Mesodermal cell (in vitro differentiated cells): ENCODE measurements around the gene SUPT20HL1.
"Not testable (repeated sequence)": the region's sequence is repeated elsewhere in the genome, so short reads cannot be mapped to it uniquely, and the experiment has no call there.

Source experiments
- H3K27ac ChIP-seq: 2 replicates; pipeline ENCODE4 v1.7.0; 2013; ENCODE audit warnings: mild to moderate bottlenecking, low read depth, low read length, moderate library complexity; ENCODE audit not compliant: severe bottlenecking
- H3K36me3 ChIP-seq: 2 replicates; pipeline ENCODE4 v1.7.1; 2013; ENCODE audit warnings: mild to moderate bottlenecking, low read length, moderate library complexity; ENCODE audit not compliant: control insufficient read depth, insufficient read depth
- H3K4me1 ChIP-seq: one replicate; pipeline ENCODE4 v1.7.1; 2013; ENCODE audit warnings: mild to moderate bottlenecking, low read length; ENCODE audit not compliant: insufficient read depth, control insufficient read depth, poor library complexity, severe bottlenecking
- H3K4me3 ChIP-seq: 2 replicates; pipeline ENCODE4 v1.7.0; 2013; ENCODE audit warnings: low read length, control low read depth, mild to moderate bottlenecking; ENCODE audit not compliant: insufficient read depth, poor library complexity, severe bottlenecking; ENCODE audit errors: extremely low read depth
- H3K9me3 ChIP-seq: 2 replicates; pipeline ENCODE4 v1.7.1; 2013; ENCODE audit warnings: mild to moderate bottlenecking, low read length, moderate library complexity; ENCODE audit not compliant: control insufficient read depth
- WGBS, 2 experiments: methylation state at CpG; one replicate each; pipeline ENCODE4 v1.1.5; 2013; ENCODE audit warnings: missing lambda C conversion rate in 2 of 2; ENCODE audit not compliant: insufficient coverage in 2 of 2; 5-methylcytosine and 5-hydroxymethylcytosine counted together

Gene SUPT20HL1

DNA sequence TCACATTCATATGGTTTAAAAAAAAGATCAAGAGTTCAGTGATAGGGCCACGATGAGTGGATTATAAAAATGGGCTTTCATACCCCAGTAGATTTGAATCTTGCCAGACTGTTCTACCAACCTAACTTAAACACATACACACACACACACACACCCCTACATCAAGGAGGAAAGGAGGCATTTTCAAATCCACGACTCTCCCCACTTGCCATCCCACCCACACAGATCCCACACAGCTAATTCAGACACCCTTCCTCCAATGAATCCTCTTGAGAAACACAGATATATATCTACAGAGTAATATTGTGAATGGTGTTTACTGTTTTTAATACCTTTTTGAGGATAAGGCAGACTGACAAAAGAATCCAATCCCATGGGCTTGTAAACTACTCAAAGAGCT lies 16.8 kb downstream of the SUPT20HL1 start:
- no peak overlapping the region for H3K4me3 ChIP-seq

GRCh38 chrX:24377911-24378468 lies 17.6 kb downstream of the SUPT20HL1 start:
- Histone ChIP-seq H3K36me3 (no peaks in the 10 kb centered on the region), H3K4me3 (no peak overlapping the region), H3K4me1 (no peaks in the 10 kb centered on the region), H3K9me3 (no peaks in the 10 kb centered on the region), H3K27ac (no peak overlapping the region)
- no CpG with 5 or more reads among the region's 1 CpG for WGBS, 2 experiments

More for the DNA sequence above, 16.8 kb downstream of the SUPT20HL1 start:
- H3K4me1 ChIP-seq: no peaks in the 10 kb centered on the region
- no peaks in the 10 kb centered on the region for H3K9me3 ChIP-seq
- no peaks in the 10 kb centered on the region for H3K36me3 ChIP-seq
- H3K27ac ChIP-seq: no peak overlapping the region
- no CpG with 5 or more reads among the region's 2 CpGs for WGBS, 2 experiments

DNA sequence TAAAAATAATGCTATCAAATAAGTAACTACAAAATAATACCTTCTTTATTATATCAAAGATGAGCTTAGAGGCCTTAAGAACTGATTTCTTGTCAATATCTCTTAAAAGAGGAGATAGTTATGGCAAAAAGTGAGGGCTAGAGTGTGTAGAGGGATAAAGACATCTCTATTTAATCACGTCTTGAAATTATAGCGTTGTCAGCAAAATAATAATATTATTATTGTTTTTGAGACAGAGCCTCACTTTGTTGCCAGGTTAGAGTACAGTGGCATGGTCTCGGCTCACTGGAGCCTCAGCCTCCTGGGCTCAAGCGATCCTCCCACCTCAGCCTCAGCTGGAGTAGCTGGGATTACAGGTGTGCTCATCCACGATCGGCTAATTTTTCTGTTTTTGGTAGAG lies 18.3 kb downstream of the SUPT20HL1 start:
- WGBS, 2 experiments: 93 to 100% methylated on average over 2 to 3 of the region's 6 CpGs
- no peak overlapping the region for H3K4me3 ChIP-seq
- H3K27ac ChIP-seq: no peak overlapping the region
- H3K9me3 ChIP-seq: no peaks in the 10 kb centered on the region
- no peaks in the 10 kb centered on the region for H3K36me3 ChIP-seq
- no peaks in the 10 kb centered on the region for H3K4me1 ChIP-seq

GRCh38 chrX:24380262-24381187 lies 20.1 kb downstream of the SUPT20HL1 start:
- Histone ChIP-seq H3K36me3 (no peaks in the 10 kb centered on the region), H3K4me1 (no peaks in the 10 kb centered on the region), H3K4me3 (no peak overlapping the region), H3K27ac (no peak overlapping the region), H3K9me3 (no peaks in the 10 kb centered on the region)
- no CpG with 5 or more reads among the region's 9 CpGs for WGBS, 2 experiments

DNA sequence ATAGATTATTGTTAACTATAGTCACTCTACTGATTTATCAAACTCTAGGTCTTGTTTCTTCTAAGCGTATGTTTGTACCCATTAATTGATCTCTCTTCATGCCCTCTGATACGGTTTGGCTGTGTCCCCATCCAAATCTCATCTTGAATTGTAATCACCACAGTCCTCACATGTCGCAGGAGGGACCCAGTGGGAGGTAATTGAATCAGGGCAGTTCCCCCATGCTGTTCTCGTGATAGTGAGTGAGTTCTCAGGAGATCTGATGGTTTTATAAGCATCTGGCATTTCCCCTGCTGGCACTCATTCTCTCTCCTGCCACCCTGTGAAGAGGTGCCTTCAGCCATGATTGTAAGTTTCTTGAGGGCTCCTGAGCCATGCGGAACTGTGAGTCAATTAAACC lies 21.9 kb downstream of the SUPT20HL1 start:
- not testable (repeated sequence) for H3K27ac ChIP-seq, H3K9me3 ChIP-seq, H3K4me1 ChIP-seq, H3K4me3 ChIP-seq, H3K36me3 ChIP-seq
- no CpG with 5 or more reads among the region's 5 CpGs for WGBS, 2 experiments

DNA sequence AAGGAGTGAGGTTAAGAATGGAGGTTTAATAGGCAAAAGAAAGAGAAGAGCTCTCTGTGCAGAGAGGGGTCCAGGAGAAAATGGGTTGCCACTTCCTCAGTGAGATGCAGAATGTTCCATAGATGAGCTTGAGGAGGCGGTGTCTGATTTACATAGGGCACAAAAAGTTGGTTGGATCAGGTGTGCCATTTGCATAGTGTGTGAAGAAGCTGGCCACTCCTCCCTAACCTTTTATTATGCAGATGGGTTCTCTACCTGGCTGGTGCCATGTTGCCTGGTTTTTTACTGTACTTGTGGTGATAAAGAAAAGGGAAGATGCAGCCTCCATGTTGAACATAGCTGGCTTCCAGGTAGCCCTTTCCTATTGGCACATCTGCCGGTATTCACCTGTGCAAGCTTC lies 27.3 kb downstream of the SUPT20HL1 start:
- Histone ChIP-seq H3K27ac (no peak overlapping the region), H3K9me3 (no peaks in the 10 kb centered on the region)
- WGBS, 2 experiments: 100% methylated on average over 1 of the region's 2 CpGs; no CpG with 5 or more reads in 1 of the 2 experiments

DNA sequence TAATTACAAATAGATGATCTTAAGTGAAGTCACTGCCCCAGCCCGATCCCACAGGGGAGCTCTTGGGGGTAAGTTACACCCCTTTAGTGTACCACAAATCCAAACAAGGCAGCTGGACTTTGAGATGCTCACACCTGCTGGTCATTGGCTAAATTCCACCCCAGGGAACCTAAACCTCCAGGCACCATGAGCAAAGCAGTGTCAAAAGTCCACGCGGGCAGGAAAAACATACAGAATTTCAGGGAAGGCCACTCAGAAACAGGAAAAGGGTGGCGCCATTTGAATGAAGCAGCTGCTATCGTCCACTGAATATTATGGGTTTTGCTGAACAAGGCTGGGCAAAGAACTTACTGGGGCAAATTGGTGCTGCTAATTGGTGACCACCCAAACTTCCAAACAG lies 30.9 kb downstream of the SUPT20HL1 start:
- no peaks in the 10 kb centered on the region for H3K9me3 ChIP-seq

More for the DNA sequence above, 27.3 kb downstream of the SUPT20HL1 start:
- H3K4me1 ChIP-seq: no peaks in the 10 kb centered on the region
- no peaks in the 10 kb centered on the region for H3K36me3 ChIP-seq
- no peak overlapping the region for H3K4me3 ChIP-seq

GRCh38 chrX:24391843-24392242 lies 31.4 kb downstream of the SUPT20HL1 start:
- H3K4me3 ChIP-seq: no peak overlapping the region
- WGBS, 2 experiments: 94 to 100% methylated on average over 2 to 3 of the region's 3 CpGs
- no peak overlapping the region for H3K27ac ChIP-seq

More for the DNA sequence above, 30.9 kb downstream of the SUPT20HL1 start:
- Histone ChIP-seq H3K36me3 (no peaks in the 10 kb centered on the region), H3K4me1 (no peaks in the 10 kb centered on the region), H3K4me3 (no peak overlapping the region), H3K27ac (no peak overlapping the region)
- 90 to 100% methylated on average over 2 to 3 of the region's 5 CpGs for WGBS, 2 experiments

GRCh38 chrX:24392709-24393108 lies 32.3 kb downstream of the SUPT20HL1 start:
- Histone ChIP-seq H3K4me1 (no peaks in the 10 kb centered on the region), H3K4me3 (no peak overlapping the region), H3K27ac (no peak overlapping the region), H3K9me3 (no peaks in the 10 kb centered on the region), H3K36me3 (no peaks in the 10 kb centered on the region)
- 93% methylated on average over 3 of the region's 6 CpGs; no CpG with 5 or more reads in 1 of the 2 experiments for WGBS, 2 experiments

More at GRCh38 chrX:24391843-24392242, 31.4 kb downstream of the SUPT20HL1 start:
- Histone ChIP-seq H3K36me3 (no peaks in the 10 kb centered on the region), H3K4me1 (no peaks in the 10 kb centered on the region), H3K9me3 (no peaks in the 10 kb centered on the region)

DNA sequence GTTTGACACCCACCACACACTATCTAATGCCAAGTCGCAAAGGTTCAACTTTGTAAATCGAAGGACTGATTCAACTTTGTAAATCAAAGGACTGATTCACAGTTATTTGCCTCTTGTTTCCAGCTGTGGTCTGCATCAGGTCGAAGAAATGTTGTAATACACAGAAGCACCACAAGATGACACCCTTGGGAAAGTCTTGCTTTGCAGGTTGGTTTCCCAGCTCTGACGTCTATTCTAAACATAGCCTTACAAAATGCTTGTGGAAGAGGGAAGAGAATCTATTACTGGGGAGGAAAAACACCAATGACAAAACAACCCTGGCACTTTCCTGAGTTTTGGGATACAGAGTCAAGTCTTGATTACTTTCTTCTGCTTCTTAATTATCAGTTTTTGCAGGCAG lies 35.3 kb downstream of the SUPT20HL1 start:
- no peak overlapping the region for H3K4me3 ChIP-seq
- no peaks in the 10 kb centered on the region for H3K9me3 ChIP-seq
- no peak overlapping the region for H3K27ac ChIP-seq
- H3K4me1 ChIP-seq: no peaks in the 10 kb centered on the region
- H3K36me3 ChIP-seq: no peaks in the 10 kb centered on the region
- 7 to 17% methylated on average over 2 to 3 of the region's 4 CpGs for WGBS, 2 experiments
